22Rv1 (cell line): ENCODE results near the gene GID8.

Experiments used
- H3K27ac ChIP-seq: fragments of 450-650 bp; 2 replicates; pipeline ENCODE4 v1.5.1; 2017
- ZFX ChIP-seq: fragments of 450-650 bp; IDR thresholded peaks from 2 replicates; pipeline ENCODE4 v1.6.1; 2017; ENCODE audit warnings: antibody characterized with exemption, borderline replicate concordance
- TF ChIP-seq, protein P1 (sequence below): fragments of 450-650 bp; IDR thresholded peaks from 2 replicates; pipeline ENCODE4 v1.5.1; 2017; ENCODE audit warnings: mild to moderate bottlenecking

GID8 gene

GRCh38 chr20:62979310-62979709 is 41.4 kb downstream of the GID8 start:
- H3K27ac ChIP-seq = no peak overlapping the region
- TF ChIP-seq, protein P1, sequence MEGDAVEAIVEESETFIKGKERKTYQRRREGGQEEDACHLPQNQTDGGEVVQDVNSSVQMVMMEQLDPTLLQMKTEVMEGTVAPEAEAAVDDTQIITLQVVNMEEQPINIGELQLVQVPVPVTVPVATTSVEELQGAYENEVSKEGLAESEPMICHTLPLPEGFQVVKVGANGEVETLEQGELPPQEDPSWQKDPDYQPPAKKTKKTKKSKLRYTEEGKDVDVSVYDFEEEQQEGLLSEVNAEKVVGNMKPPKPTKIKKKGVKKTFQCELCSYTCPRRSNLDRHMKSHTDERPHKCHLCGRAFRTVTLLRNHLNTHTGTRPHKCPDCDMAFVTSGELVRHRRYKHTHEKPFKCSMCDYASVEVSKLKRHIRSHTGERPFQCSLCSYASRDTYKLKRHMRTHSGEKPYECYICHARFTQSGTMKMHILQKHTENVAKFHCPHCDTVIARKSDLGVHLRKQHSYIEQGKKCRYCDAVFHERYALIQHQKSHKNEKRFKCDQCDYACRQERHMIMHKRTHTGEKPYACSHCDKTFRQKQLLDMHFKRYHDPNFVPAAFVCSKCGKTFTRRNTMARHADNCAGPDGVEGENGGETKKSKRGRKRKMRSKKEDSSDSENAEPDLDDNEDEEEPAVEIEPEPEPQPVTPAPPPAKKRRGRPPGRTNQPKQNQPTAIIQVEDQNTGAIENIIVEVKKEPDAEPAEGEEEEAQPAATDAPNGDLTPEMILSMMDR = no peak
- no peak for TF ChIP-seq ZFX

DNA sequence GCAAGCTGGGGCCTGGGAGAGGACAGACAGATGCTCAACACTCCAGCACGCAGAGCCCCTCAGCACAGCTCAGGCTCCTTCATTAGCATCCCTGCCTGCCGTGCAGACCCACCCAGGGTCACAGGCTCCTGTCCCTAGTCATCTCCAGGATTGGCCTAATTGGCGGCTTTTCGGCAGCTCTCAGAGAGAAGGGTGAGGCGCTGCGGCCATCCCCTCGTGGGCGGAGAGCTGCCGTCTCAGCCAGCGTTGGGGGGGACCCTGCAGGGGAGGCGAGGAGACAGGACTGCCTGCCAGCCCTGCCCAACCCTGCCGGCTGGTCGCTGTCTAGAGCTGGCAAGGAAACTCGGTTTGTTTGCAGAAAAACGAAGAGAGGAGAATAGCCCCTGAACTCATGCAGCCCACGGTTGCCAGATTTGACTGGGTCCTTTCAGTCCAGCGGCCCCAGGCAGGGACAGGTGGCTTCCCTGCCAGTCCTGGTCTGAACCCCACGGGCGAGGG is 42.0 kb downstream of the GID8 start:
- TF ChIP-seq, protein P1 = no peak
- no peak for TF ChIP-seq ZFX
- no peak overlapping the region for H3K27ac ChIP-seq

DNA sequence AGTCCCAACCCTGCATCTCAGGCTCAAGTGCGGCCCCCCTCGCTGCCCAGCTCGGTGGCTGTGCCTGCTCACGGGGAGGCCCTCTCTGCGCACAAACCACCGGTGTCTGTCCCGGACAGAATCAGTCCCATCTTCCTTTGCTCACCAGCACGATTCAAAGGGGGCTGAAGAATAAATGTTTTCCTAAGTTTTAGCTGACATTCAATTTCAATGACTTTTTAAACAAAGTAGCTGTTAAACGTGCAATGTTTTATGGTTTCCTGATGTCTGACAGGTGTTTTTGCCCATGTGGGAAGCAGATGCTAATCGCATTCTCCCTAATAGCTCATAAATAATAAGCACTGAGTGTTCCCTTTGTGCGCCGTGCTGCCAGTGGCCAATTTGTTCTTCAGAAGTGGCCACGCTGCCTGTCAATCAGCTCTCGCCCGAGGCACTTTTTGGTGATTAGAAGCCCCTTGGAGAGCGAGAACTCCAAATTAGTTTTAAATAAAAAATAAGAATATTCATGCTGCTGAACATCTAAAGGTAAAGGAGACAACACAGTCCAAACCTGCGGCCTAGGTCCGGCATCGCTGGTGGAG is 42.5 kb downstream of the GID8 start:
- no peak overlapping the region for H3K27ac ChIP-seq
- TF ChIP-seq, protein P1 = no peak
- TF ChIP-seq ZFX = no peak

- H3K27ac ChIP-seq = no peak overlapping the region
- TF ChIP-seq, protein P1 = 0 out of 2 replicates have a peak, but pooled peaks have one; percentile 8
- no peak for TF ChIP-seq ZFX
These were observed 43.0 kb downstream of the GID8 start for GRCh38 chr20:62980970-62981369.

GRCh38 chr20:62982124-62983075 is 44.5 kb downstream of the GID8 start:
- no peak for TF ChIP-seq ZFX
- TF ChIP-seq, protein P1 = no peak
- no peak overlapping the region for H3K27ac ChIP-seq

- TF ChIP-seq ZFX = no peak
- TF ChIP-seq, protein P1 = no peak
- H3K27ac ChIP-seq = no peak overlapping the region
These were observed 45.3 kb downstream of the GID8 start for GRCh38 chr20:62983210-62983609.
